OCI-M2 (cell line): ENCODE measurements around the gene ATP6V1G3.
"Not testable (repeated sequence)": the region's sequence is repeated elsewhere in the genome, so short reads cannot be mapped to it uniquely, and the experiment has no call there.

Experiments
- DNase-seq: peaks from one replicate; lab custom pipeline; 2025; ENCODE audit not compliant: unreplicated experiment; lab: John Stamatoyannopoulos, UW

ATP6V1G3 gene

GRCh38 chr1:198540580-198540979 is at the start of gene ATP6V1G3:
Gene ATP6V1G3 (minus strand): TSS chr1:198540680. CDS start chr1:198540650, 30 bp downstream.
- no peak for DNase-seq

GRCh38 chr1:198588845-198589244 is 48.4 kb upstream of the ATP6V1G3 start:
- no peak for DNase-seq

GRCh38 chr1:198584163-198584562 is 43.7 kb upstream of the ATP6V1G3 start:
- no peak for DNase-seq

DNA sequence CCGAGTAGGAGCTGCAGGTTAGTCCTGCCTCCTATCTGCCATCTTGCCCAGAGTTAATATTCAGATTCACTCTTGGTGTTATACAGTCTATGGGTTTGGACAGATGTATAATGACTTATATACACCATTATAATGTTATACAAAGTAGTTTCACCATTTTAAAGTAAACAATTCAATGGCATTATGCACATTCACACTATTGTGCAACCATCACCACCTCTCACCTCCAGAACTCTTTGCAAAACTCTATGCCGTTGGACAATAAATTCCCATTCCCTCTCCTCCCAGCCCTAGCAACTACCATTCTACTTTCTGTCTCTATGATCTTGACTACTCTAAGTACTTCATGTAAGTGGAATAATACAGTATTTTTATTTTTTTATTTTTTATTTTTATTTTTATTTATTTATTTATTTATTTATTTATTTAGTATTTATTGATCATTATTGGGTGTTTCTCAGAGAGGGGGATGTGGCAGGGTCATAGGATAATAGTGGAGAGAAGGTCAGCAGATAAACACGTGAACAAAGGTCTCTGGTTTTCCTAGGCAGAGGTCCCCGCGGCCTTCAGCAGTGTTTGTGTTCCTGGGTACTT is 42.8 kb upstream of the ATP6V1G3 start:
- DNase-seq: not testable (repeated sequence)

DNA sequence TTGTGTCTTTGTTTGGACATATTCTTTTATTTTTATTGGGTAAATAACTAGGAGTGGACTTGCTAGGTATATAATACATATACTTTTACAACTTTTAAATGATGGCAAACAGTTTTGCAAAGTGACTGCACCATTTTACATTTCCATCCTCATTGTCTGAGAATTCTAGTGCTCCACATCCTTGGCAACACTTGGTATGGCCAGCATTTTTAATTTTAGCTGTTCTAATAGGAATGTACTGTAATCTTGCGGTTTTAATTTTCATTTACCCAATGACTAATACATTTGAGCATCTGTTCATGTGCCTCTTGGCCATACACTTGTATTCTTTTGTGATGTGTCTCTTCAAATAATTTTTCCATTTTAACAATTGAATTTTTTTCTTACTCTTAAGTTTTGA is 37.0 kb upstream of the ATP6V1G3 start:
- no peak for DNase-seq

DNA sequence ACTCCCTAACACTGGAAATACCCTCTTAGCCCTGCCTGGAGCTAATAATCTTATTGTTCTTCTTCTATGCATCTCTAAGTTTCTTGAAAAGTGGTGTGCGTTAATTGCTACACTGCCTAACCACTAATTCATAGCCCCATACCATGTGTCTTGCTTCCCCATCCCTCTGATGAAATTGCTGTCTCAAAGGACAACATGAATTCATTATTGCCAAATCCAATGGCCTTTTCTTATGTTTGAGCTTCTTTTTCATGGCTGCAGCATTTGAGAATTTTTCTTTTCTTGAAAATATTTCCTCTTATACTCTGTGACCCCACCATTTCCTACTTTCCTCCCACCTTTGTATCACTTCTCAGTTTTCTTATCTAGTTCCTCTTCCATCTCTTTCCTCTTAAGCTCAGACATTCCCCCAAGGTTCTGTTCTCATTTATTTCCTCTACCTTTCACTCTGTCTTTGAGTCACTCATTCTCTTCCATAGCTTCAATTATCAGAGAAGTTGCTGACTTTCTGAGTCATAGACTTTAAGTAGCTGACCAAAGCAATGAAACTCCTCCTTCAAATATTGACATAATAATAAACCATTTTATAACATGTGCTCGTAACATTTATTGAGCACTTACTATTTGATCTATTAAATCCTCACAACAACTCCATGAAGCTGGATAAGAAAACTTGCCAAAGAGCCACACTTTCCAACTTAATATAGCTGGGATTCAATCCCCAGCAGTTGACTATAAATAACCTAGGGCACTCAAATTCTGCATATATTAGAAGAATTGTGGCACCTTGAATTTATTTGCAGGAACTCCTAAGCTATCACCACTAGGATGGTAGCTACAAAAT is 35.5 kb upstream of the ATP6V1G3 start:
- DNase-seq: no peak

DNA sequence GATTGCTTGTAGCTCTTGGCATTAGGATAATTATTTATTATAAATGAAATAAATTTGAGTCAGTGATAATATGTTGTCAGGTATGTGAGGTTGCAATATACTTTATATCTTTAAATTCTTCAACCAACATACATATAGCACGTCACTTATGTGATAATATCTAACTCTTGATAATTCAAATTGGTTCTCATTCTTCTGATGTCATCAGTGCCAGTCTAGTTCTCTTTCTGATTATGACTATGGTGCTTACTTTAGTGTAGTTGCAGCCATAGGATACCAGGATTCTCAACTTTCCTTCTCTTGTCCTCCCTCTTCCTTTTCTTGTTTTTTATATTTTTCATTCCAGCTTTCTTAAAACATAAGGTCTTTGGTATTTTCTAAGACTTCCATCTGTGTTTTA is 34.8 kb upstream of the ATP6V1G3 start:
- no peak for DNase-seq

- no peak for DNase-seq
Measured at GRCh38 chr1:198574325-198574724, 33.8 kb upstream of the ATP6V1G3 start.

DNA sequence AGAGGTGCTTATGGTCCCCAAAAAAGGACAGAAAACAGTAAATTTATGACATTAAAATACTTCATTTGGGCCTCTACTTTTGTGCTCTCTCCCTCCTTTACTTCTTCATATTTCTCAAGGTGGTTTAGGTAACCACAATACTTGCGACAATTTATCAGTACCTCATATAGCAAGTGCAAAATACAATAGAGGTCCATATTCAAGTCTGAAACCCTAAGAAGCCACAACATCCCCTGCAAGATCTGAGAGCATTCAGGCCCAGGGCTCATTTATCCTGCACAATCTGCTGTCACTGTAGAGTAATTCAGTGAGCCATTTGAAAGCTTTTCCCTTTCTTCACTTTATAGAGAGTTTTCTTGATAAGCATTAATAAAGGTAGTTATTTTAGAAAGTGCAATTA is 24.2 kb upstream of the ATP6V1G3 start:
- no peak for DNase-seq

GRCh38 chr1:198564157-198564556 is 23.7 kb upstream of the ATP6V1G3 start:
- no peak for DNase-seq

DNA sequence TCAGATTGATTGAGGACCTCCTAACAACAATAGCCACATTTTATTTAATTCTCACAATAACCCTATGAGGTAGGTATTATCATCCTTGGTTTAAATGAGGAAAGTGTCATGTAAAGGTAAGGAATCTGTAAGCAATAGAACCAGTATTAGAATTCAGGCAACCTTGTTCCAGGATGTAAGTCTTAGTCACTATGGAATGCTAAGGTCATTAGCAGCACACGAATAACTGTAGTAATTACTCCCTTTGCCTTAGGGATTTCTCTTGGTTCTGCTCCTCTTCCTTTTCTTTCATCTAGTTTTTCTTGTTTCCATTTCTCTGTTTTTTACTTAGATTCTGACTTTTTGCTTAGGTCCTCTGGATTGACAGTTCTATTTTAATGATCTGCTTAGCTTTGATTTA is 23.1 kb upstream of the ATP6V1G3 start:
- DNase-seq: no peak

DNA sequence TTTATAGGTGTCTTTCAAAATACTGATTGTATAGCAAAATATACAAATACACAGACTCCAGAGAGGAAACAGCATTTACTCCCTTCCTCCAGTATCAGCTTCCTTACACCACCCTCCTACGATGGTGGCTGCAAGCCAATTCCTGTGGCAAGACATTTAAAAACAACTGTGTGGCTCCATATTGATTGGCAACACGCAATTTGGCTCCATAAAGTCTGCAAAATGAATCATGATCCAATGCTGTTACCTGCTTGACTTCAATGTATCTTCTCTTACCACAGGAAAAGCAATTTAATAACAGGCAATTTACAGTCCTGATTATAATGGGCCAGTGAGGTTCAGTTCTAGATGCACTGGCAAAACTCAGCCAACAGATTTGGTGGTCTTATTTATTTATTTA is 19.7 kb upstream of the ATP6V1G3 start:
- no peak for DNase-seq

GRCh38 chr1:198559362-198559761 is 18.9 kb upstream of the ATP6V1G3 start:
- DNase-seq: no peak

DNA sequence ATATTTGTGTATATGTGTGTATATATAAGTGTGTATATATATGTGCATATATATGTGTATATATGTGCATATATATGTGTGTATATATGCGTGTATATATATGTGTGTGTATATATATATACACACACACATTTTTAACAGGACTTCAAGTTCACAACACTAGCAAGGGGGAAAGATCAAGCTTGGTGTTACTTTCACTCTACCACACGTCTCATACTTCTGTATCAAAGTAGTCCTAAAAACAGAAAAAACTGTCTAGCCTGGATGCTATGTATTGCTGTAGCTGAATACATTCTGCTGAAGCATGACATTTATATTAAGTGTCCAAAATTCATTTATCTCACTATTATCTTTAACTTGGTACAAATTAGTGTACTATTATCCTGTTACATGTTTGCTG is 17.9 kb upstream of the ATP6V1G3 start:
- DNase-seq: no peak

- no peak for DNase-seq
Measured at GRCh38 chr1:198556971-198557370, 16.5 kb upstream of the ATP6V1G3 start.

DNA sequence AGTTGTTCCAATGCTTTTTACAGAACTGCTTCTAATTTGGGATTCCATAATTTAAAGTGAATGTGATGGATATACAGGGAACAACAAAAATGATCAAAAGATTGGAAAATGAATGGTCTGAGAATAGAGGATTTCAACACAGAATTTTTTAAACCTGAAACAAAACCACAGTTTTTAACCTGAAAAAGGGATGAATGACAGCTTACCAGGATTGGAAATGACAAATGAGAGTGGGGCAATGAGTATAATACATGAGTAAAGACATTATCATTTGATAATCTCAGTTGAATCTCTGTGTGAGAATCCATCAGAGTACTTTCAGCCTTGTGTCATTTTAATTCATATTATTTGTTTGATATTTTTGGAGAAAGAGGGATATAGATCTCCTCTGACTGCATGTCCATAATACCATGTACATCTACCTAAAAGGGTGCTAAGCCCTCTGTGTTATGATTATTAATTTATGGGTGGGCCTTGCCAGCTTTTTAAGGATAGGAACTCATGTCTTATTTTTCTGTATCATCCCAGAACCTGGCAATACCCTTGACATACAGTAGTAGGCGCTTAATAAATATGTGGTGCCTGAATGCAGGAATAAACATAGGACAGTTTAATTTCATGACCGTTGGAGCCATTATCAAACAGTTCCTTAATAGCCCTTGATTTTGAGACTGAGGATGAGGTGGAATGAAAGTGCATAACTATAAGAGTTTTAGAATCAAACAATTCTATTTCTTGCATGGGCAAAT is 12.4 kb upstream of the ATP6V1G3 start:
- DNase-seq: no peak

- no peak for DNase-seq
Measured at GRCh38 chr1:198550941-198551524, 10.6 kb upstream of the ATP6V1G3 start.

DNA sequence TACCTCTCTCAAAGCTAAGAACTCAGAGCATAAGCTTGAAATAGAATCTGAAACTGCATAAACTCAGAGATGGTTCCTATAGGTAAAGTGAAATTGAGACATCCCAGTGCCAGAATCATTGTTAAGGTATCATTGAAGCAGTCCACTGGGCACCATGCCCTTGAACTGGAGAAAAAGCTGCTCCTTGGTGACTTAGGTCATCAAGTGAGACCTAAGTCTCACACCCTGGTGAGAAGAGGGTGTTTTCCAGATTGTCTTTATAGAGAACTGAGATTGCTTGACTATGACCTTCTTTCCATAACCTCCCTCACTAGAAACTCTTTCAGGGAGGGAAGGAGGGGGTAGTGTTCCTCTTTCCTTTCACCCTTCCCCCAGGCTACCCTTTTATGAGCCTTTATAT is 9.4 kb upstream of the ATP6V1G3 start:
- no peak for DNase-seq

GRCh38 chr1:198548890-198549289 is 8.4 kb upstream of the ATP6V1G3 start:
- DNase-seq: no peak

- no peak for DNase-seq
Measured at GRCh38 chr1:198545156-198545555, 4.7 kb upstream of the ATP6V1G3 start.

DNA sequence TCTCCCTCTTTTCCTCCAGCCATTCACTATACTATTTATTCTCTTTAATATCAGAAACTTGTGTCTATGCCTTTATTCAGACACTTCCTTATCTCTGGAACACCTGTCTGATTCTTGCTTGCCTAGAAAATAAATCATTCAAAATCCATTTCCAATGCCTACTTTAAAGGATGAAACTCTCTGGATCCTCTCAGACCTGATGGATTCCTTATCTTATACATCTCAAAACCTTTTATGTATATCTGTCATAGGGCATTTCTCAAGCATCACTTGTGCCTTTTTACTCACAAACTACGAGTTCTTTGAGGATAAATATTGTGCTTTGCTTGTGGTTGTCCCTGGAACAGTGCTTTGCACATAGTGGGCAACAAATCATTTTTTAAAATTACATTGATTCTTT is 3.8 kb upstream of the ATP6V1G3 start:
- DNase-seq: no peak
